HG02759 (cell line): ENCODE measurements around the gene NOP58.
"Not testable (repeated sequence)": the region's sequence is repeated elsewhere in the genome, so short reads cannot be mapped to it uniquely, and the experiment has no call there.

Experiments
- ATAC-seq: cut with Tn5 transposase; IDR thresholded peaks from one replicate; pipeline ENCODE4 v1.9.1; 2021; ENCODE audit warnings: mild to moderate bottlenecking, moderate library complexity; ENCODE audit not compliant: unreplicated experiment

The NOP58 gene

DNA sequence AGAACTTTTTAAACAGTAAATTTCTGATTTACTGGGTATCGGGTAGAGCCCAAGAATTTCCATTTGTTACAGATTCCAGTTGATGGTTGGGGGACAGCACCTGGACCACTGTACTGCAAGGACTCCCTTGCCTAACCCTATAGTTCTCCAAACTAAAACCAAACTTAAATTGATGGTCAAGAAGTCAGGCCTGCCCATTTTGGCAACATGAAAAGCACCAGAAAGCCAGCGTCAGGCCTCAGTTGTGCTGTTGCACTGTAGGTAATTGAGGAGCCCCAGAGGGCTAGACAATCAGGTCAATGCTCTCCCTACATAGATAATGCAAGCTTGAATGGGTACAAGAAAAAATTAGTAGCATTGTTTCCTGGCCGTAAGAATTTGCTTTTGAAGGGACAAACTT, 40.5 kb downstream of the NOP58 start:
- ATAC-seq: no peak

DNA sequence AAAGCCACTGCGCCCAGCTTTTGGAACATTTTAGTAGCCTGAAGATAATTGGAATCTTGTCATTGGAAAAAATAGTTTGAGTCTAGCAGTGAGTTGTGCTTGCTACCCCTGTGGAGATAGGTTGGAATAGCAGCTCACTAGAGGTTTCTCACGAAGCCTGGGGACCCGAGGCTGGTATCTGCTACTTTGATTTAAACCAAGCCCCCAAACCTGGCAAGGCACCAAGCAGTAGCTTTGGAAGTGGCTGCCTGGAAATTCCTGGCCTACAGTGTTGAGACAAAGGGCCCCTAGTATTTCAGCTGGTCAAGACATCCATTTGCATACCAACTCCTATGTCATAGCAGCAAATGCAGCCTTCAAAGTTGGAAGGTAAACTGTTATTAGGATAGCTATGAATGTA, 42.1 kb downstream of the NOP58 start:
- no peak for ATAC-seq

DNA sequence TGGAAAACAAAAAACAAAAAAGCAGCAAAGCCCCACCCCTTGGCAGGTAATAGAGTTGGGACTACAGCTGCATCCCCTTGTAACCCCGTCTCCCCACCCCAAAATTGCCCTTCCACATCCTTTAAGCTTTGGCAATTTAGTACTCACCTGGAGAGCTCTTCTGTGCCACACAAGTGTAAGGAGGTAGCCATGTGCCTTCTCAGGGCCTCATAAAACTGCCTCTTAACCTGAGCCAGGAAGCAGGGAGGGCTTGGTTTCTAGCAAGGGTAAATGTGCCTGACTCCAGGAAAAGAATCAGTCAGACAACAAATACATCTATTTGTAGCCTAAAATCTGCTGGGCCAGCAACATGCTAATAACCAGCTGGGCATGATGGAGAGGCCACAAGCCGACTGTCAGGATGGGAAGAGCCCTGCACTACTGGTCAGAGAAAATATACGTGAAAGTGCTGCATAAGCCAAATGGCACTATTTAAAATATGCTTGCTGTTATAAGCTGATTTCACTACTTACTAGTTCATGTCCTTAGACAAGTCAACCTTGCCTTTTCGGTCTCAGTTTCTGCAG, 46.3 kb downstream of the NOP58 start:
- no peak for ATAC-seq

DNA sequence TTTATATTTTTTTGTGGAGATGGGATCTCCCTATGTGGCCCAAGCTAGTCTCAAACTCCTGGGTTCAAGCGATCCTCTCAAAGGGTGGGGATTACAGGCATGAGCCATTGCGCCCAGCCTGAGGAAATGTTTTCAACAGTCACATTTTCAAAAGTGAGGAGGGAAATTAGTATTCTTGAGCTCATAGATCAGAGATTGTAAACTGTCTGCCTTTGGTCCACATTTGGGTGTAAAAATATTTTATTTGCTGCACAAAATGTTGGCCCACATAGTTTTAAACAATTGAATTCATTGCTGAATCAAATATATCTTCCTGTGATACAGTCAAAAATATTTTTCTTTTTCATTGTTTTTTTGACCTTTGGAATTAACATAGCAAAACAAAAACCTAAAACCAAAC, 48.6 kb downstream of the NOP58 start:
- ATAC-seq: no peak

DNA sequence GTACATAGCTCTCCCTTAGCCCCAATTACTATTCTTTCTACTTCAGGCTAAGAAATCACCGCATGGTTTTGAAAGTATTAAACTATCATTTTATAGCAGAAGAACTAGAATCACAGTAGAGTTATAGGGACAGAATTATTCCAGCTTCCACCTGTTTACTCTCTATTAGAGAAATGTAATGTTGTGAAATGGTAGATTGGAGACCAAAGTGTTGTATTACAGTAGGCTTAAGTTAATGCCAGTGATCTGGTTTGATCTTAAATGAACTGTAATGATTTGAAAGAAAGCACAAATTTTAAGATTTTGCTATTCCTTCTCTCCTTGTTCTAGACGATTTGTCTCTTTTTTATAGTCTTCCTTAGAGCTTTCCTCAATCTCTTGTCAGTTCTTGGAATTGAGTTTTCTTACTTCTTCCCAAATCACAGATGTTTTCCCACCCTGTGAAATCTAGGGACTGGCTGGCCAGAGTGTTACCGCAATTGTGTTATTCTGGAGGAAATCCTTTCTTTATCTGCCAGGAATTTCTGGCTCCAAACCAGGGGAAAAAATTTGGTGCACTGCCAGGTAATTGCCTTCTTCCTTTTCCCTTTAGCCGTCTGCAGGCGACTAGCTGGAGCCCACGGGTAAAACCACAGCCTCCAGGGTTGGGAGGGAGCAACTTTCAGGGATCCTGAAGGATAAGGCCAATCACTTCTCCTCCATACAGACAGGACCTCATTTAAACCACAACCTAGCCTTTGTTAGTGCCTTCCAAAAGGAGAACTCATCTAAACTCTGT, 51.7 kb downstream of the NOP58 start:
- no peak for ATAC-seq

DNA sequence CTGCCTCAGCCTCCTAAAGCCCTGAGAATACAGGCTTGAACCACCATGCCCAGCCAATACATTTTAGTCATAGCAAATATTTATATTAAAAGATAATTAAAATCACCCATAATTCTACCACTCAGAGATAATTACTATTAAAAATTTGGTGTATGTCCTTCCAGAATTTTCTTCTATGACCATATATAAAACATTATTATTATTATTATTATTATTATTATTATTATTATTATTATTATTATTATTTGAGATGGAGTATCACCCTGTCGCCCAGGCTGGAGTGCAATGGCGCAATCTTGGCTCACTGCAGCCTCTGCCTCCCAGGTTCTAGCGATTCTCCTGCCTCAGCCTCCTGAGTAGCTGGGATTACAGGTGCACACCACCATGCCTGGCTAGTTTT, 54.8 kb downstream of the NOP58 start:
- ATAC-seq: not testable (repeated sequence)

DNA sequence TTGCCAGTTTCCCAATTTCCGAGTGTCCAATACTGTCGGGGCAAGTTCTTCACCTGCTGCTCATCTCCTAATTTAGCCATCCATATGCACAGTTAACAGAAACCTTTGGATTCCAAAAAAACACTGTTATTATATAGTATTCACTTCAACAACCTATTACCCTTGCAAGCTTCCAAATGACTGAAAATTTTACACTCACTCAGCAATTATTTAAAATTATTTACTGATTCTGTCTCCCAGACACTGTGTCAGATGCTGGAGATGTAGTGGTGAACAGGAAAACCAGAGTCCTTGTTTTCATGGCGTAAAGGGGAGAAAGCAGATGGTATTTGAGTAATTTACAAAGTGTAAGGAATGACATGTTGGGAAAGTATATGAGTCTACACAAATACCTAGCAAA, 56.9 kb downstream of the NOP58 start:
- ATAC-seq: no peak

DNA sequence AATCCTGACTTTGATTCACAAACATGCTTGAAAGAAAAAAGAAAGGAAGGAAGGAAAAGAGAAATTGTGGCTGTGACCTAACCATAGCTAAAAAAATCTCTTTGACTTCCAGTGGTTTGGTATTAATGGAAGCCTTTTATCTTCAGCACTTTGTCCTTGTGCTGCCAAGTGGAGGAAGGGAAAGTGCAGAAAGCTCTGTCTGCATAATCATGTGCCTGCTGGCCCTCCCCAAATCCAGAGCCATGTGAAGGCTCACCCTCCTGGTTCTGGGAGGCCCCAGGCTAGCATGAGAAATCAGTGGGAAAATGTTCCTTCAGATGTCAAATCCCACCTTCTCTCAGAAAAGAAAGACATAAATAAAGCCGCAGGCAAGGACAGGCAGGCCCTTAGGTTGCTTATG, 62.3 kb downstream of the NOP58 start:
- ATAC-seq: no peak

DNA sequence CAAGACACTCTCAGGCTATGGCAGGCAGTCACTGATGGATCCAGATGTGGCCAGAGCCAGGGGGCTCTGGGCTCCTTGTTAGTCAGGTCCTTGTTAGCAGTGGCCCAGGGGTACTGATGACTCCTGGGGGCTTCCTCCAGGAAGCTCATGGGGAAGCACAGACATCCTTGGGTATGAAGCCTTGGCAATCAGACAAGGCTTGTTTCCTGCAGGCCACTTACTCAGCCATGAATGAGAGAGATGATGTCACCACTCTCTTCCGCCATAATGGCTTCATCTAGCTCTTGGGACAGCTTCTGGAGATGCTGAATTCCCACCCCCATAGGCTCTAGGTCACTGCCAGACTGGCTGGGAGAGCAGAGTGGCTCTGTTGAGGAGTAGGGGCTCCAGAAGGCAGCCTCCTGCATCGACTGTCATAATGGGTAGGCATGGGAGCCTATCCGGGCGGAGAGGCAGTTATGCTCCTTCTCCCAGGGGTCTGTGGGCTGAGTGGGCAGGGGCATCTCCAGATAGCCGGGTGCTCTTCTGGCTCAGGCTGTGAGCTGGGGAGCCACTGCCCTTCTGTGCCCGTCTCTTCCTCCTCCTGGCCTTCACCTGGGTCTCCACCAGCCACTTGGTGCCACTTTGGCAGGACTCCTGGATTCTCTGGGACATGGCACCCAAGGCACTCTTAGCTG, 70.4 kb downstream of the NOP58 start:
- ATAC-seq: no peak

DNA sequence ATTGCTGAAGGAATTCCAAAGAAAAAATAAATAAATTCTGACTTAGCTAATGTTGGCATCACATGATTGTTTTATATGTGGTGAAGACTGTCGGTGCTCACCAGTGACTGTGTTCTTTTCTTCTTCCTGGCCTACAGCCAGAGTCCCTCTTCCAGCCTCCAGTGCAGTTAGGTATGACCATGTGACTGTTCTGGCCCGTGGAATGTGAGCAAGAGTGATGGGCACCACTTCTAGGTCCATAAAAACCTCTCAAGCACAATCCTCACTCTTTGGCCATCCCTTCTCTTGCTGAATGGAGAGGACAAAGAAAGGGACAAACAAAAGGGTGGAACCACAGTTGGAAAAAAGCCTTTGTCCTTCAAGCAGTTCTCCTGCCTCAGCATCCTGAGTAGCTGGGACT, 71.6 kb downstream of the NOP58 start:
- no peak for ATAC-seq

DNA sequence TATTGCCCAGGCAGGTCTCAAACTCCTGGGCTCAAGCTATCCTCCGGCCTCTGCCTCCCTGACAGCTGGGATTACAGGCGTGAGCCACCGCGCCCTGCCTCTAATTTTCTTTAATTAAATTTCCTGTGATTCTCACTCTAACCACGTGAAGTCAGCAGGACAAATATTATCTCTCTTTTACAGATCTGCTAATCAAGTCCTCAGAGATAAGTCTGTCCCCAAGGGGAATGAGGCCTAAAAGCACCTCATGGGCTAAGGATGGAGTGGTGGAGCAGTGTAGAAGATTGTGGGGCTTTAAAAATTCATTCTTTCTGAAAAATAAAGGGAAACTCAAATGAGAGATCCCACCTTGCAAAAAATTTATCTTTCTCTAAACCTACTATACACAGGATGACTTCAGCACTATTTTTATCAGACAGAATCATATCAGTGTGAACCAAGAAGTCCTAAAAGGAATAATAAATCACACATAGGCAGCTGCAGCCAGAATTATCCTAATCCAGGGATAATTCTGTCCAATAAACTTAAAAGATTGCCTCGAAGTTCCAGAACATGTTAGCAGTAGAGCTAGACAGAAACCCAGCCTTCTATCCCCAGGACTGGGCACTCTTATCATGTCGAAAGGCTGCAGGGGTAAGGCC, 72.3 kb downstream of the NOP58 start:
- ATAC-seq: no peak

DNA sequence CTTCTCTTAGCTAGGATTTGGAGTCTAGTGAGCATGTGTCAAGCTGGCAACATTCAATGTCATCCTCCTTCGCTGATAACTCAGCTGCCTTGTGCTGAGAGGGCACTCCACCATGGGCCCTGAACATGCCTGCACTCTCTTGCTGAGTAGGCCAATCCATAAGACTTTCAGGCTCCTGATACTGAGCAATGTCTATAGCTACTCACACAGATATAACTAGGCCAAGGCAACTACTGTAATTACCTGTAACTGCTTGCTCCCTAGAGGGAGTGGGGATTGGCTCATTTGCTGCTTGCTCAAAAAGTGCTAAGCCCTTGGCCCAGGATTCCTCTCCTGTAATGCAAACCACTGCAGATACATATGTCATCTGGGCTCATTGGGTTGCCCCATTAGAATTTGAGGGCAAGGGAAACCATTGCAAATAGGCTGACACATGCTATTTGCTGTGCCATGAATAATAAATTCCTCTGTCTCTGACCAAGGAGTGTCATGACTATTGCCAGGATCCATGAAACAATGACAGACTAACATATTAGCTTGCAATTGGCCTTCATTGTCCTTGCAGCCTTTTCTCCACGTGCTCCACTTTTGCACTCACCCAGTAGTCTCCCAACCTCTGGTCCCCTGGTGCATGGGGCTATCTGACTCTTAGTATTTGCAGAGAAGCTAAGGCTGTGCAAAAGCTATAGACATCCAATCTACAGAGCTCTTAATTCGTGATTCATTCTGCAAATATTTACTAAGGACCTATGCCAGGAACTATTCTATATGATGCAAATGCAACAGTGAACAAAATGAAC, 73.7 kb downstream of the NOP58 start:
- ATAC-seq: no peak

DNA sequence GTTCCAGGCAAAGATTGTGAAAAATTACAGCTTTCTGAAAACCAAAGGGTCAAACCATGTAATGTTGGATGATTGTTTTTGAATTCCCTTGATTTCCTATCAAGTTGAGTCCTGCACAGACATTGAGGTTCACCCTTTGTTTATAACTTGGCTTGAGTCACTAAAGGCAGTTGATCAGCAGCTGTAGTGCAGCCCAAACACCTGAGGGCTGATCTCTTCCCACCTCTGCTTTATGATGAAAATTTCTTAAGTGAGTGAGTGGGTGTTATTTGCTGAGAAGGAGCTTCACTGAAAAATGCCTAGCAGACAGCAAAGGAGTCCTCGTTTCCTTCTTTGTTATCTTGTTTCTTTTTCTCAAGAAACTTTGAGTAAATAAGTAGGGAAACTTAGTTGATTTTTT, 78.6 kb downstream of the NOP58 start:
- ATAC-seq: no peak

DNA sequence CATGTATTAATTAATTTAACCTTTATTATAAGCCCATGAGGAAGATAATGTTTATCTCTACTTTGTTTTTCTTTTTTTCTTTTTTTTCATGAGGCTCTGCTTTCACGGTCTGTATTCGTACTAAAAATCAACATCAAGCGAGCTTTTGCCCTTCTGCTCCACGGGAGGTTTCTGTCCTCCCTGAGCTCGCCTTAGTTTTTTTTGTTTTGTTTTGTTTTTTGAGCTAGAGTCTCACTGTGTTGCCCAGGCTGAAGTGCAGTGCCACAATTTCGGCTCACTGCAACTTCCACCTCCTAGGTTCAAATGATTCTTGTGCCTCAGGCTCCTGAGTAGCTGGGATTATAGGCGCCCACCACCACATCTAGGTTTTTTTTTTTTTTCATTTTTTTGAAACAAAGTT, 80.6 kb downstream of the NOP58 start:
- no peak for ATAC-seq
